Cortex of kidney (tissue), 1 donor: ENCODE data around the gene SEMA3F.

Experiments
- DNase-seq: peaks from one replicate; lab custom pipeline; 2025; lab: John Stamatoyannopoulos, UW

SEMA3F gene

DNA sequence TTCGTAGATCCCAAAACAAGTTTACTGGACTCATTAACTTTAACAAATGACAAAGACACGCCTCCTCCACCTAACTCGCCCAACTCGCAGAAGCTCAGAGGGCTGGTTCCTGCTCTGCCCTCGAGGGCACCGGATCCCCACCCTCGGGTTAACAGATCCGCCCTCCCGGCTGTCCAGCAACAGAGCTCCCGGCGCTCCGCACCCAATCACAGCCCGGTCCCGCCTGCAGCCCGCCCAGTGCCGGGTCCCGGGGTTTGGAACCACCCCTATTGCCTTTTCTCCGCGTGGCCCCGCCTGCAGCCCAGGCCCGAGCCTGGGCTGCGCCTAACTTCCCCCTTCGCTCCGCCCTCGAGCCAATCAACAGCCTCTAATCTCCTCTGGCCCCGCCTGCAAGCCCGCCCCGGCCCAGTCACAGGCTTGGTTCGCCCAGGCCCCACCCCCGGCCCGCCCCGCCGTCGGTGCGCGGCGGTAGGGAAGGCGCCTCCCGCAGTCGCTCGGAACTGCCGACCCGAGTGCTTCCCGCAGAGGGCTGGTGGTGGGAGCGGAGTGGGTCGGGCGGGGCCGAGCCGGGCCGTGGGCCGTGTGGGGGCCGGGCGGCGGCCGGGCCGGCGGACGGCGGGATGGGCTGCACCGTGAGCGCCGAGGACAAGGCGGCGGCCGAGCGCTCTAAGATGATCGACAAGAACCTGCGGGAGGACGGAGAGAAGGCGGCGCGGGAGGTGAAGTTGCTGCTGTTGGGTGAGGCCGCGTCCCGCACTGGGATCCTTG is 80.8 kb downstream of the SEMA3F start, which contains the start of gene GNAI2:
TSS of gene GNAI2 (plus strand) at position 489 of the 768 bp plus-strand sequence. CDS start at position 621, 132 bp downstream.
- peak; percentile 91 for DNase-seq

- DNase-seq, result no peak
Measured at GRCh38 chr3:50236484-50237132, 81.5 kb downstream of the SEMA3F start.

DNA sequence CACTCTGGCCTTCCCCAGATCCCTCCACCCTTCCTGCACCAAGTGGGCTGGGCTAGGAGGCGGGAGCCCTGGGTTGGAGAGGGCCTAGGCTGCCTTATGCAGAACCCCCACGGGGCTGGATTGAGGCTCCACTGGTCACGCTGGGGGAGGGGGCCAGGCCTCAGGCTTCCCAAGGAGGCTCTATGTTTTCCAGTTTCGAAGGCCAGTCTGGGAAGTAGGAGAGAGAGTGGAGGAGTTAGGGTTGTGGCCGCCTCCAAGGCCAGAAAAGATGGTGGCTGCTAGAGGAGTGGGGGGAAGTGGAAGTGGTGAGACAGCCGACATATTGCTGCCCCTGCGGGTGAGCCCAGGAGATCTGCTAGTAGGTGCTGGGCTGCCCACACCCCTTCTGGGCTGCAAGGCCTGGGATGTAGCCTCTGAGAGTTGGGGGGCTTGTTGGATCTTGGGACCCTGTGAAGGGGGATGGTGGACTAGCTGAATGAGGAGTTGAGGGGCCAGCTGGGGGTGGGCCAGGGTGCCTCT is 82.1 kb downstream of the SEMA3F start:
- DNase-seq, result no peak

DNA sequence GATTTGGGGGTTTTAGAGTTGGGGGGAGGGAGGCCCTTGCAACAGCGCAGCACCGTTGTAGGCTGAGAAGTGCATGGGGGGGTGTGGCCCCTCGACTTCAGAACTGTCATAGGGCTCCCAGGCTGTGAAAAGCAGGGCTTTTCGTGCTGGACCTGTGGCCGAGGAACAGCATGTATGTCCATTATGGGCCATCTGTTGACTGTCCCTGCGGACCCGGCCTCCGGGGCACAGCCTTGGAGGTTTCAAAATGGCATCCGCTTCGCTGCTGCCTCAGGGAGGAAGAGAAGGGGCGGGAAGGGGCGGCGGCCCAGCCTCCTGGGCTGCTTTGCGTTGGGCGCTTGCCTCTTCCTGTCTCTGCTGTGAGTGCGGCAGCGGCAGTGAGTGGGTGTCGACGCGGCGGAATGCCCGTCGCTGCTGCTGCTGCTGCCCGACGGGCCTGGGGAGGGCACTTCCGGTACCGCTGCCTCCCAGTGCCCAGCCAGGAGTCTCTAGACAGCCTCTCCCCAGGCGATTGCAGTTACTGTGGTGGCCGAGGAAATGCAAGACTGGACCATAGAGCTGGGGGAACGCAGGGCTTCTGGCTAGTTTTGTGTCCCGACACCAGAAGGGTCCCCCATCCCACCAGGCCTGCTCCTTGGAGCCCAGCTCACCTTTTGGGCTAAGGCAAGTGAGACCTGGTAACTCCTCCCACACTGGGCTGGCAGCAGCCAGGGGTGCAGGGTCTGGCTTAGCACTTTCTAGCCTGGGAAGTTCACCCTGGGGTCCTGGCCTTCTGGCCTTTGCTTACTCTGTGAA is 82.8 kb downstream of the SEMA3F start:
- no peak for DNase-seq

DNA sequence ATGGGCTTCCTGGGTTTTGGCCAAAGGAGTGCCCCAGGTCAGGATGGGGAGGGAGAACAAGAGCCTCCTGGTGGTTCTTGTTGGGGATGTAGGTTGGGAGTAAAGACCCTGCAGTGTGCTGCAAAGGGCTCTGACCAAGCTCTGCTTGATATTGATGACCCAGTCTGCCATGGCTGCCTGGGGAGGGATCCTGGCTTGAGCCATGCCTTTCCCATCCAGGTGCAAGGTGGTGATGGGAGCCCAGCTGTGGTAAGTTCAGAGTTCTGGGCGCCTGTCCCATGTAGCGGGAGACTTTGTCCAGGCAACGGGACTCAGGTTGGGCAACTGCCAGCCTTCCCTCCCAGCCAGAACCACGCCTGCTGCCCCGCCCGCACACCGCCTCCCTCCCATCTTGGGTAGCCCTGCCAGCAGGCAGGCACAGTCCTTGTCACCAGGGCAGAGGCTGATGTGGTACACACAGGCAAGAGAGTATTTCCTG is 83.5 kb downstream of the SEMA3F start:
- no peak for DNase-seq
